Vagina (tissue), 2 donors: Measurements from ENCODE around the gene RERG.

ENCODE experiments used
- CTCF ChIP-seq, 3 experiments: fragments of 450-650 bp in 2 of 3; fragments of 200-600 bp in 1 of 3; sonication (generic) in 1 of 3; IDR thresholded peaks; one replicate each; pipeline ENCODE4 v1.5.1; 2017 to 2019; ENCODE audit warnings: antibody characterized with exemption in 3 of 3, mild to moderate bottlenecking in 2 of 3, moderate library complexity in 2 of 3
- POLR2A ChIP-seq, 2 donors: fragments of 450-650 bp; IDR thresholded peaks; one replicate each; pipeline ENCODE4 v1.6.1; 2017; ENCODE audit warnings: antibody characterized with exemption in 2 of 2, mild to moderate bottlenecking in 2 of 2, moderate library complexity in 2 of 2

DNA sequence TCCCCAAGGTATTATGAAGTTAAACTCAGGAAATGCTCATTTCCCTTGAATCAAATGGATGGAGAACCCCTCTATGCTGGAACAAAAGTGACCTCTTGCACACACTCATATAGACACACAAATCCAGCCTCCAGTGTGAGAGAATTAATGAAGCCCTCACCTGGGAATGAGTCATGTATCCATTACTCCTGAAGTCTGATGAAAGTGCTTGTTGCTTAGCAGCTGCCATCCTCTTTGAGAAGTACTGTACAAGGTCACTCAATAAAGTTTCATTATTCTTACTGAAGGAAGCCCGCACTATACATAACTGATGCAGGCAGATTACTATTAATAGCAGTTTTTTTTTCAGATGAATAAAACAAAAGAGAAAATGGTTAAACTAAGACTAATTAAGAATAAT lies 102.3 kb downstream of the RERG start:
- no peak for TF ChIP-seq CTCF (IDR thresholded peaks at IDR 0.05)
- TF ChIP-seq POLR2A (IDR thresholded peaks at IDR 0.05), result no peak
